ENCODE measurements around the gene PODN. TPM values are rescaled to one million over a fixed set of nuclear protein-coding genes. Genes with fewer than 3 reads are reported as not detected.

PODN gene
- total and polyA plus RNA-seq, 2 donors (not counting 3 experiments of a cell fraction or from before 2014, with no cell fraction given) = 1.3 to 1.5 TPM

DNA sequence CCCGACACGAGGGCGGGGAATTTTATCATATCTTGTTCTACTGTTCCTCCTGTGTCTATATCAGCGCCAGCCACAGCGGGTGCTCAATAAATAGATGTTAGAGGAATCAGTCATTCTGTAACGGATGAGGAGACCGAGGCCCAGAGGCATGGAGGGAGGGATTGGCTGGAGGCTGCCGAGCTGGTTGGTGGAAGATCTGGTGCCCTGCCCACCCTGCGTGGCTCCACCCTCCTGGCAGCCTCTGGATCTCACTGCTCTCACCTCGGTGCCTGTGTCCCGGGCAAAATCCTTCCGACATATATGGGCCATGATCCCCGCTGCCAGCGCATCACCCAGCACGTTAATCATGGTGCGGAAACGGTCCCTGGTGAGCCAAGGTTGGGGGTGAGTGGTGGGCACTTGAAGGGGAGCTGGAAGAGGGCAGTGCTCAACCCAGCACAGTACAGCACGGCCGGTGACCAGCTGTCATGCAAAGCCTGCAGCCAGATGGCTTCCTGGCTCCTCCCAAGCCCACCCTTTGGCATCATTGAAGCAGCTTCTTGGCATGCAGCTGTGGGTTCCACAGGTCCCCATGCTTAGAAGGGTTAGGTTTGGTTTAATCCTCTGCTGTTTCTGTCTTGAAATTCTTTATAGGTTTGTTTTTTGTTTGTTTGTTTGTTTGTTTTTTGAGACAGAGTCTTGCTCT is 26.7 kb downstream of the PODN start:
- POLR2A ChIA-PET = no interaction called here
- no peaks in the 10 kb centered on the region for H3K79me2 ChIP-seq (ENCODE audit: control insufficient read depth, insufficient read depth, low read length)
- H3K27ac ChIP-seq (ENCODE audit: insufficient read depth, low read depth, low read length) = no peak overlapping the region
- H3K4me3 ChIP-seq (replicated peaks in 1 of 3; ENCODE audit: insufficient read depth in 1 of 3, low read depth in 1 of 3, low read length in 3 of 3) = no peak overlapping the region
- DNase-seq (ENCODE audit: low read depth, low spot score) = no peak
- no peaks in the 10 kb centered on the region for H3K4me1 ChIP-seq (ENCODE audit: control insufficient read depth, extremely low read depth, insufficient read depth, low read length)
- H2AFZ ChIP-seq (ENCODE audit: low read depth, low read length) = no peak overlapping the region
- dilution Hi-C loops (cut with MboI; ENCODE audit: extremely low pct_ligation_motif_present, low sequenced_read_pairs) (no loop called here), intact Hi-C loops (cut with micrococcal nuclease) (no loop called here)
- H3K27me3 ChIP-seq (ENCODE audit: control insufficient read depth in 2 of 2, insufficient read depth in 2 of 2, low read length in 2 of 2) = no peaks in the 10 kb centered on the region
- H4K20me1 ChIP-seq (replicated peaks; ENCODE audit: control insufficient read depth, extremely low read depth, insufficient read depth, low read length) = no peaks in the 10 kb centered on the region
- CTCF ChIA-PET = interaction anchor here (1.1 kb wide), 1 partner anchor 11 kb away, joined by 3 read pairs; no protein-coding TSS in a partner anchor
- H3K4me2 ChIP-seq (ENCODE audit: insufficient read depth, low read length) = no peak overlapping the region
- no peak for FAIRE-seq
- H3K9me1 ChIP-seq (replicated peaks; ENCODE audit: control insufficient read depth, extremely low read depth, insufficient read depth, low read length) = no peaks in the 10 kb centered on the region
- H3K36me3 ChIP-seq (ENCODE audit: control insufficient read depth in 2 of 2, extremely low read depth in 1 of 2, insufficient read depth in 2 of 2, low read length in 2 of 2) = no peaks in the 10 kb centered on the region
- H3K9ac ChIP-seq (replicated peaks; ENCODE audit: extremely low read depth, insufficient read depth, low read length) = no peak overlapping the region
- no peaks in the 10 kb centered on the region for H3K9me3 ChIP-seq (replicated peaks; ENCODE audit: control insufficient read depth, insufficient read depth, low read length)
- no TSS peak for BruUV-seq (replicated peaks)
- TF ChIP-seq EZH2 (IDR thresholded peaks at IDR 0.05; ENCODE audit: borderline replicate concordance, low read depth, low read length, severe bottlenecking) (no peak), POLR2A (IDR thresholded peaks at IDR 0.05; ENCODE audit: low read depth, low read length) (no peak), MYC (IDR thresholded peaks at IDR 0.05; ENCODE audit: low read depth, low read length) (no peak), FOS (IDR thresholded peaks at IDR 0.05; ENCODE audit: borderline replicate concordance, insufficient read depth, low read length) (no peak), JUN (IDR thresholded peaks at IDR 0.05; ENCODE audit: borderline replicate concordance, insufficient read depth, insufficient read length, low read depth) (no peak), GATA2 (IDR thresholded peaks at IDR 0.05; ENCODE audit: insufficient read depth, insufficient read length, low read depth, low read length) (no peak), POLR2AphosphoS5 (IDR thresholded peaks at IDR 0.05; ENCODE audit: insufficient read depth, low read depth, low read length) (no peak)
- TF ChIP-seq, protein P1, sequence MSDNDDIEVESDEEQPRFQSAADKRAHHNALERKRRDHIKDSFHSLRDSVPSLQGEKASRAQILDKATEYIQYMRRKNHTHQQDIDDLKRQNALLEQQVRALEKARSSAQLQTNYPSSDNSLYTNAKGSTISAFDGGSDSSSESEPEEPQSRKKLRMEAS (IDR thresholded peaks at IDR 0.05; ENCODE audit: insufficient read depth, insufficient read length) = no peak
- TF ChIP-seq, protein P2, sequence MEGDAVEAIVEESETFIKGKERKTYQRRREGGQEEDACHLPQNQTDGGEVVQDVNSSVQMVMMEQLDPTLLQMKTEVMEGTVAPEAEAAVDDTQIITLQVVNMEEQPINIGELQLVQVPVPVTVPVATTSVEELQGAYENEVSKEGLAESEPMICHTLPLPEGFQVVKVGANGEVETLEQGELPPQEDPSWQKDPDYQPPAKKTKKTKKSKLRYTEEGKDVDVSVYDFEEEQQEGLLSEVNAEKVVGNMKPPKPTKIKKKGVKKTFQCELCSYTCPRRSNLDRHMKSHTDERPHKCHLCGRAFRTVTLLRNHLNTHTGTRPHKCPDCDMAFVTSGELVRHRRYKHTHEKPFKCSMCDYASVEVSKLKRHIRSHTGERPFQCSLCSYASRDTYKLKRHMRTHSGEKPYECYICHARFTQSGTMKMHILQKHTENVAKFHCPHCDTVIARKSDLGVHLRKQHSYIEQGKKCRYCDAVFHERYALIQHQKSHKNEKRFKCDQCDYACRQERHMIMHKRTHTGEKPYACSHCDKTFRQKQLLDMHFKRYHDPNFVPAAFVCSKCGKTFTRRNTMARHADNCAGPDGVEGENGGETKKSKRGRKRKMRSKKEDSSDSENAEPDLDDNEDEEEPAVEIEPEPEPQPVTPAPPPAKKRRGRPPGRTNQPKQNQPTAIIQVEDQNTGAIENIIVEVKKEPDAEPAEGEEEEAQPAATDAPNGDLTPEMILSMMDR (IDR thresholded peaks at IDR 0.05; ENCODE audit: extremely low read depth in 1 of 2, insufficient read depth in 1 of 2, low read depth in 1 of 2, low read length in 2 of 2) = no peak
